ENCODE data around the gene SFPQ. TPM values are rescaled to one million over a fixed set of nuclear protein-coding genes. Genes with fewer than 3 reads are reported as not detected.

The SFPQ gene
- total RNA-seq, 2 experiments from 2014 or later = 350 to 389 TPM

DNA sequence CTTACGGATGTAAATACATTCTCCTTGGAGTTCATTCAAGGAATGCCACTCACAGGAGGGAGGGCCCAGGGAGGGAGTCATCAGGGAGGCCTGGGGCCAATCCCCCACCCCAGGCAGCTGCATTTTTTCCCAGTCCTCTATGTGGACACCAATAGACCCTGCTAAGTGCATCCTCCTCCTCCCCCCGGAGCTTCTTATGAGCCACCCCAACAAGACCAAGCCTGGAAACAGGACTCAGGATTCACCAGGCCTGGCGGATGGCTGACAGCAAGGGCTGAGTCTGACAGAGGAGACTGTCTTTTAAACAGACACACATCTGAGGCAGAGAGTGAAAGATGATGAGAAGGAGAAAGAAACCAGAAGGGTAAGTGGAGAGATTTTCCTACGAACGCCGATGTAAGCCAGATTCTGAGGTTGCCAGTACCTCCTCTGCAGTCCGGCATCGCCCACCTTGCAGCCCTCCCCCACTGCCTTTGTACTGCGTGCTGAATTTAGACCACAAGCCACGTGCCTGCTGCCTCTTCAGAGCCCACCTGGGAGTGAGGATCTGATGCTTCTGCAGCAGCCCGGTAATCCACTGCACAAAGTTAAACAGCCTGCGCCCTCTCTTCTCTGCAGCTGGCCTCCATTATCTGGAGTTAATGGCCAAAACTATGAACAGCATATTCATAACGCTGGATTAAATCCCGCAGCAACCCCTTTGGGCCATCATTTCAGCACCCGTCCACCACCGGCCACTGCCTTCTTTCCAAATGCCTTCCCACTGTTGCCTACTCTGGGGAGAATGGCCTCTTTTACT, 17.6 kb upstream of the SFPQ start:
- H3K9me3 Mint-ChIP-seq (ENCODE audit: low read depth) = no peaks in the 10 kb centered on the region
- intact Hi-C loops (cut with DNase I, micrococcal nuclease) = no loop called here
- ChIA-PET CTCF (no interaction called here), POLR2A (no interaction called here)
- no peak overlapping the region for H3K27ac Mint-ChIP-seq
- H3K4me3 Mint-ChIP-seq = no peak overlapping the region
- peaks cover 3% of the 10 kb centered on the region for H3K4me1 Mint-ChIP-seq
- H3K36me3 Mint-ChIP-seq (ENCODE audit: low read depth) = no peaks in the 10 kb centered on the region
- ATAC-seq (no peak), DNase-seq (no peak)
- H3K27me3 Mint-ChIP-seq = no peaks in the 10 kb centered on the region

DNA sequence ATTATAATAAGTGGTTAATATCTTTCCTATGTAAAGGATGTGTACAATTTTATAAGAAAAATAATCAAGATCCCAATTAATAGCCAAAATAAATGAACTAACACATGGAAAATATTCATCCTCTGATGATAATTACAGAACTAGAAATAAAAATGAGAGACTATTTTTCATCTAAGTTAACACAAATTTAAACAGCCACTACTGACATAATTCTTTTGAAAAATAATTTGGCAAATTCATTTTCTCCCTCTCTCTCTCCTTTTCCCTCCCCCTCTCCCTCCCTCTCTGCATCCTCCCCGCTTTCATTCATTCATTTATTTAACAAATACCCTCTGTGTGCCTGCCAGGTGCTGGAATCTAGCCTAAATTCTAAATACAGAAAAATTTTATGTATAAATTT, 10.3 kb upstream of the SFPQ start:
- CTCF ChIA-PET = interaction anchor here (0.6 to 1.8 kb wide), 4 partner anchors 11 to 248 kb away, joined by 3 to 7 read pairs (median 4); no protein-coding TSS in a partner anchor

DNA sequence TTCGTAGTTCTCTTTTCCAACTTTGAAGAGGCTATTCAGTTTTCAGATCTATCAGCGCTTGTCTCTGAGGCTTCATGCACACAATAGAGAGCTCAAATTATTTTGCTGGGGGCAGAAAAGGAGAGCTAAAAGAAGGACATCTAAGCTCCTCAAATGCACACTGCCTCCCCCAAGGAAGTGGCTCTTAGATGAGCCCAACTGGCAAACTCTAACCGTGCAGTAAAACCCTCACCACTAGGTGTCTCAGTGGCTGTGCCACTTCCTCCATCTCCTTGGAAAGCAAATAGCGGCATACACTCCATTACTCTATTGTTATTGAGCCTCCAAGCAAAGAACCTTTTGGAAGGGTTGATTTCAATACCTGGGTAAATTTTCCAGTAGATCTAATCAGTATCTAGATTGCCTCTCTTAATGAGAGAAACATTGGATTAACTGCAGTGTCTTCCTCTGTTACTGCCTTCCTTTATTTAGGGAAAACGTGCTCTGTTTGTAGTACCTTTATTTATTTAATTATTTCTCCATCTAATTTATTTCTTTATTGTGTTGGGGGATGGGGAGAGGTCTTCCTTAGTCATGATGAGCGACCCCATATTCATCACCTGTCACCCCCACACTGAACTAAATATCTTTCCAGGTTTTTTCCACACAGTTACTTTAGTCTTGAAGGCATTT, 9.2 kb upstream of the SFPQ start:
- Mint-ChIP-seq H3K27me3 (no peaks in the 10 kb centered on the region), H3K36me3 (ENCODE audit: low read depth) (no peaks in the 10 kb centered on the region), H3K9me3 (ENCODE audit: low read depth) (no peaks in the 10 kb centered on the region), H3K27ac (no peak overlapping the region), H3K4me1 (peaks cover 5% of the 10 kb centered on the region), H3K4me3 (no peak overlapping the region)
- CTCF ChIA-PET = interaction anchor here (0.5 to 1.8 kb wide), 29 partner anchors 9 to 1233 kb away, joined by 3 to 7 read pairs (median 3); partner anchors contain the start of genes SFPQ and SMIM12
- ATAC-seq = peak; percentile 100
- intact Hi-C loops (cut with DNase I, micrococcal nuclease) = loop anchor here (1.0 to 5.0 kb wide), 3 partner anchors 67 to 240 kb away; partner anchors contain the start of gene ZMYM4 (in 1 of the 2)
- peak; percentile 80 for DNase-seq
- POLR2A ChIA-PET = no interaction called here

More for the DNA sequence above, 10.3 kb upstream of the SFPQ start:
- ATAC-seq (no peak), DNase-seq (no peak)
- Mint-ChIP-seq H3K4me3 (no peak overlapping the region), H3K4me1 (peaks cover 5% of the 10 kb centered on the region), H3K36me3 (ENCODE audit: low read depth) (no peaks in the 10 kb centered on the region), H3K27me3 (no peaks in the 10 kb centered on the region), H3K27ac (no peak overlapping the region), H3K9me3 (ENCODE audit: low read depth) (no peaks in the 10 kb centered on the region)
- intact Hi-C loops (cut with DNase I, micrococcal nuclease) = loop anchor here in 1 of 2 experiments (2.0 to 5.0 kb wide), 2 partner anchors 66 to 239 kb away; partner anchors contain the start of gene ZMYM4
- POLR2A ChIA-PET = no interaction called here

DNA sequence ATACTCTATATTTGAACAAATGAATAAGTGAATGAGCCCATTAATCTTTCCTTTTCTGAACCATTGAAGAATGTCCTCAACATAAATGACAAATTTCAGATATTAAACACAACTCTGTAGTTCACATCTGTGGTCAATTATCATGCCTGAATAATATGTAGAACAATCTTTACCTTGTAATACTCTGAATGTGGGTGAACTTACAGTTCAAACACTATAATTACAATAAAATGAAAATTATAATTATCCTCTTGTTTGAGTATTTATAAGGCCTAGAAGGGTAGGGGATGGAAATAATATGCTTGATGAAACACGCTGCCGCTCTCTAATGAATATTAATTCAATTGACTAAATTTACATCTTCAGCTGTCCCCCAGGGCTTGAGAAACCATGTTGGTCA, 8.7 kb upstream of the SFPQ start:
- ATAC-seq (no peak), DNase-seq (no peak)
- POLR2A ChIA-PET = no interaction called here
- no peaks in the 10 kb centered on the region for H3K9me3 Mint-ChIP-seq (ENCODE audit: low read depth)
- H3K4me3 Mint-ChIP-seq = no peak overlapping the region
- intact Hi-C loops (cut with DNase I, micrococcal nuclease) = loop anchor here (1.0 to 5.0 kb wide), 3 partner anchors 67 to 241 kb away; partner anchors contain the start of gene ZMYM4 (in 1 of the 2)
- H3K4me1 Mint-ChIP-seq = peaks cover 5% of the 10 kb centered on the region
- CTCF ChIA-PET = interaction anchor here (0.5 to 1.8 kb wide), 24 partner anchors 9 to 618 kb away, joined by 3 to 7 read pairs (median 3); partner anchors contain the start of genes SFPQ and SMIM12
- no peaks in the 10 kb centered on the region for H3K27me3 Mint-ChIP-seq
- H3K27ac Mint-ChIP-seq = no peak overlapping the region
- no peaks in the 10 kb centered on the region for H3K36me3 Mint-ChIP-seq (ENCODE audit: low read depth)

DNA sequence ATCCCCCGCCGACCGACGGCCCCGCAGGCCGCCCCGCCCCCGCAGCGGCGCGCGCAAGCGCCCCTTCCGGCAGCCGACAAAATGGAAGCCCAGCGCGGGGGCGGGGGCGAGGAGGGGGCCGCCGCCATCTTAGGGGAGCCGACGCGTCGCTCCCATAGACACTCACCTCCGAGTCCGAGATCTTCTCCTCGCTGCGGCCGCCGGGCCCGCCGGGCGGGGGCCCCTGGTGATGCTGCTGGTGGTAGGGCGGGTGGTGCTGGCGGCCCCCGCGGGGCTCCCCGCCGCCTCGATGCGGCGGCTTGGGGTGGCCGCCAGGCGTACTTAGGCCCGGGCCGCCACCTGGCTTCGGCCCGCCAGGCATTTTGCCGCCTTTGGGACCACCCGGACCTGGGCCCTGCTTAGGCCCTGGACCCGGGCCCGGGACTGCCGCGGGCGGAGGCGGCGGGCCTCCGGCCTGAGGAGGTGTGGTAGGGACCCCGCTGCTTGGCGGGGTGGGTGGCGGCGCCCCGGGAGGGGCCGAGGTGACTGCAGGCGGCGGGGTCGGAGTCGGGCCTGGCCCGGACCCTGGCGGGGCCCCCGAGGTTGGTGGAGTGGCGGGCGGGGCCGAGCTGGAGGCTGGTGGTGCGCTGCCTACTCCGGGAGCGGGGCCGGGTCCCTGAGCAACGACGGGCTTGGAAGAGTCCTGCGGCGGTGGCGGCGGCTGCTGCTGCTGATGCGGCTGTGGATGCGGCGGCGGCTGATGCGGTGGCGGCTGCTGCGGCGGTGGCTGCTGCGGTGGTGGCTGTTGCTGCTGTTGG, 691 bp downstream of the SFPQ start:
- intact Hi-C loops (cut with DNase I, micrococcal nuclease) = loop anchor here (1.0 to 10.0 kb wide), 13 partner anchors 77 to 1263 kb away; partner anchors contain the start of genes SMIM12 (in 2 of the 2), AGO3 (in 1 of the 2), C1orf216 (in 1 of the 2) and KIAA0319L (in 1 of the 2)
- ATAC-seq = peak; percentile 35

DNA sequence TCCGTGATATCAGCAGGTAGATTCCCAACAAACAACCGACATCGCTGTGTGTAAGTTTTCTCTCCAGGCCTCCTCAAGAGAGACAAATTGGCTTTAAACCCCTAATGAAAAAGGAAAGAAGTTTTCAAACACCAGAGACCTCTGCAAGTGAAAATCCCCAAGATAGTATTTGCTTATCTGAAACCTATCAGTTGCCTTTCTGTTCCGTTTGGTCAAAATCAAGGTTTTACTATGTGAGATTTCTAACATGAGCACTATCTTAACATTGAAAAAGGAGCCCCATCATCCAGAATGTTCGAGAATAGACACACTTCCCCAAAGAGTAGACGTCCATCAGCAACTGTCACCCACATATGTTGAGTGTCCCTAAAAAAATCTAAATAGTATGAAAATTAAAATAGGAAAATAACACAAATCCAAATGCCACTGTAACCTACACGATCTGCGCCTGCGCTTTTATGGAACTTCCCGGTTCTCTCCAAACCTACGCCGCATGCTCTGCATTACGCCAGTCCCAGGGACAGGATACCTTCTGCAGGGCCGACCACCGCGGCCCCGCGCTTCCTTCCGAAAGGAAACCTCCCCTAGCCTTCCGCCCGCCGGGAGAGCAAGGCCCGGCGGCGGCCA, 1.4 kb downstream of the SFPQ start:
- H3K36me3 Mint-ChIP-seq (ENCODE audit: low read depth) = peaks cover 57% of the 10 kb centered on the region
- H3K27ac Mint-ChIP-seq = peak overlapping the region; percentile 90
- H3K4me1 Mint-ChIP-seq = peaks cover 48% of the 10 kb centered on the region
- no peaks in the 10 kb centered on the region for H3K27me3 Mint-ChIP-seq
- ChIA-PET POLR2A (interaction anchor here (0.7 to 2.3 kb wide), 2 partner anchors 10 to 332 kb away, joined by 5 to 23 read pairs; partner anchors contain the start of gene SMIM12), CTCF (interaction anchor here (1.4 kb wide), 1 partner anchor 10 kb away, joined by 3 read pairs; no protein-coding TSS in a partner anchor)
- intact Hi-C loops (cut with DNase I, micrococcal nuclease) = loop anchor here (1.0 to 10.0 kb wide), 13 partner anchors 77 to 1263 kb away; partner anchors contain the start of genes SMIM12 (in 2 of the 2), AGO3 (in 1 of the 2), C1orf216 (in 1 of the 2) and KIAA0319L (in 1 of the 2)
- ATAC-seq = no peak
- DNase-seq = no peak
- no peaks in the 10 kb centered on the region for H3K9me3 Mint-ChIP-seq (ENCODE audit: low read depth)
- H3K4me3 Mint-ChIP-seq = peak overlapping the region; percentile 90

More for the DNA sequence above, 691 bp downstream of the SFPQ start:
- Mint-ChIP-seq H3K27ac (peak overlapping the region; percentile 98), H3K4me1 (peaks cover 41% of the 10 kb centered on the region), H3K27me3 (no peaks in the 10 kb centered on the region), H3K4me3 (peak overlapping the region; percentile 90), H3K36me3 (ENCODE audit: low read depth) (peaks cover 49% of the 10 kb centered on the region), H3K9me3 (ENCODE audit: low read depth) (no peaks in the 10 kb centered on the region)
- ChIA-PET CTCF (interaction anchor here (0.6 to 1.5 kb wide), 3 partner anchors 10 to 581 kb away, joined by 3 to 6 read pairs (median 4); no protein-coding TSS in a partner anchor), POLR2A (interaction anchor here (0.8 to 1.6 kb wide), 6 partner anchors 11 to 577 kb away, joined by 3 to 7 read pairs (median 4); partner anchors contain the start of genes KIAA0319L, NCDN and ZMYM1)
- DNase-seq = peak; percentile 95

DNA sequence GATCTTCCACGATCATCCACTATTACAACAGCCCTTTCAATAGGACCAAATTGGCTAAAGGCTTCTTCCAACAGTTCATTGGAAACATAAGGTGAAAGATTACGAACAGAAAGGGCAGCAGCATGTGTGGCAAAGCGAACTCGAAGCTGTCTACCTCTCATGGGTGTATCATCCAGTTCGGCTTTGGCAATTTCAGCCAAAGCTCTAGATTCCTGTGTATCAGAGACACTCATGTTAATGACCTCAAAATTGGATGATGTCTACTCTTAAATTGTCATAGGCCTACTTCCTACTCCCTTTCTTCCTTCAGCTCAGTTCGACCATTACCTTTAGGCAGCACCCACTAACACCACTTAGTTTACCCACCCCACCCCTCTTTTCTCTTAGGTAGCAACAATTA, 2.2 kb downstream of the SFPQ start:
- ATAC-seq (no peak), DNase-seq (no peak)
- Mint-ChIP-seq H3K36me3 (ENCODE audit: low read depth) (peaks cover 63% of the 10 kb centered on the region), H3K4me1 (peaks cover 55% of the 10 kb centered on the region), H3K4me3 (peak overlapping the region; percentile 90), H3K9me3 (ENCODE audit: low read depth) (no peaks in the 10 kb centered on the region), H3K27me3 (no peaks in the 10 kb centered on the region), H3K27ac (peak overlapping the region; percentile 90)
- CTCF ChIA-PET = interaction anchor here (0.5 to 1.4 kb wide), 3 partner anchors 11 to 482 kb away, joined by 3 to 4 read pairs (median 3); no protein-coding TSS in a partner anchor
- POLR2A ChIA-PET = interaction anchor here (0.6 to 2.3 kb wide), 3 partner anchors 10 to 331 kb away, joined by 5 to 23 read pairs (median 8); partner anchors contain the start of gene SMIM12
- intact Hi-C loops (cut with DNase I, micrococcal nuclease) = loop anchor here (5.0 to 10.0 kb wide), 5 partner anchors 333 to 1264 kb away; partner anchors contain the start of genes KIAA0319L (in 1 of the 2), LSM10 (in 1 of the 2), MAP7D1 (in 1 of the 2) and NCDN (in 1 of the 2)

DNA sequence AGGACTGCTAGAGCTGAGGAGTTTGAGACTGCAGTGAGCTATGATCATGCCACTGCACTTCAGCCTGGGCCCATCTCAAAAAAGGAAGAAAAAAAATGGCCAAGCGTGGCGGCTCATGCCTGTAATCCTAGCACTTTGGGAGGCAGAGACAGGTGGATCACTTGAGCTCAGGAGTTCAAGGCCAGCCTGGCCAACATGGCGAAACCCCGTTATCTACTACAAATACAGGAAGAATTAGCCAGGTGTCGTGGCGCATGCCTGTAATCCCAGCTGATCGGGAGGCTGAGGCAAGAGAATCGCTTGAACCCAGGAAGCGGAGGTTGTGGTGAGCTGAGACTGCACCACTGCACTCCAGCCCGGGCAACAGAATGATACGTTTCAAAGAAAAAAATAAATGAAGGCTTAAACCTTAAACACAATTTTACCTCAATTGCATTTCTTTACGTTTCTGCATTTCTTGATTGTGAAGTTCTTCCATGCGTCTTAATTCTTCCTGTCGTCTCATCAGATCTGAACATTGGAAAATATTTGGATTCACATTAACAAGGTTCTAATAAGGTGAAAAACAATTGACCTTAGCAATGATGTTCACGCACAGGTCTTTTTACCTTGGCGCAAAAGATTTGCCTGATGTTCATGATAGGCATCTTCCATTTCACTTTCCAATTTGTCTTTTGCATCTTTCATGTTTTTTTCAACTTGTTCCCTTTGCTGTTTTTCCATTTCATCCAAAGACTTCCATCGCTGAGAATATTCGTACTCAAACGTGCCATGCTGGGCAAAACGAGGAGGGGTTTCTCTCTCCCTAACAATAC, 4.2 kb downstream of the SFPQ start:
- Mint-ChIP-seq H3K4me3 (peak overlapping the region; percentile 90), H3K9me3 (ENCODE audit: low read depth) (no peaks in the 10 kb centered on the region), H3K27me3 (no peaks in the 10 kb centered on the region), H3K4me1 (peaks cover 73% of the 10 kb centered on the region), H3K36me3 (ENCODE audit: low read depth) (peaks cover 83% of the 10 kb centered on the region), H3K27ac (peak overlapping the region; percentile 90)
- no peak for DNase-seq
- intact Hi-C loops (cut with DNase I, micrococcal nuclease) = loop anchor here (1.0 to 10.0 kb wide), 2 partner anchors 7 to 204 kb away; partner anchors contain the start of gene TMEM35B (in 1 of the 2)
- ChIA-PET CTCF (interaction anchor here (1.0 kb wide), 1 partner anchor 10 kb away, joined by 4 read pairs; no protein-coding TSS in a partner anchor), POLR2A (interaction anchor here (0.6 to 2.3 kb wide), 2 partner anchors 8 to 363 kb away, joined by 4 to 23 read pairs; no protein-coding TSS in a partner anchor)
- no peak for ATAC-seq

DNA sequence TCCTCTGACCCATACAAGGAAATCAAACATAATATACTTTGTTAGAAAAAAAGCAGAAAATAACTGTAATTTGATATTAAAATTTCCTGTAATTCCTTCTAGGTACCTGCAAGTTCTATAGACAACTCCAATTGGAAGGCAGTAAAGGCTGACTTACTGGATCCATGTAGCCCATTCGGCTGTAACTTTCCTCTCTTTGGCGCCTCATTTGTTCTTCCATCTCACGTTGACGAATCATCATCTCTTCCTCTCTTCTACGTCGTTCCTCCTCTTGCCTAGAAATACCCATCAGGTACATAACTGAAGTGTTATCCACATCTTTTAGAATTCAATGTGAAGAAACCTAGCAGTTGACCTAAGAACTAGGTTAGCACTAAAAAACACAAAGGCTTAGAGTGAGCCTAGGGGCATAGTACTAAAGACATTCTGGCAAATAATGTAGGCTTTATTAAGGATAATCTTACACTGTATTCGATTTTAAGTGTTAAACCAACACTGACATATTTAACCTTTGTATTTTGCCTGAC, 5.1 kb downstream of the SFPQ start:
- intact Hi-C loops (cut with DNase I, micrococcal nuclease) = loop anchor here in 1 of 2 experiments (10.0 kb wide), 1 partner anchor 203 kb away; the partner anchor contains the start of gene TMEM35B
- H3K27me3 Mint-ChIP-seq = no peaks in the 10 kb centered on the region
- H3K4me3 Mint-ChIP-seq = peak overlapping the region; percentile 90
- ChIA-PET CTCF (interaction anchor here (1.0 kb wide), 1 partner anchor 9 kb away, joined by 4 read pairs; no protein-coding TSS in a partner anchor), POLR2A (interaction anchor here (0.6 kb wide), 1 partner anchor 364 kb away, joined by 4 read pairs; no protein-coding TSS in a partner anchor)
- DNase-seq = no peak
- H3K27ac Mint-ChIP-seq = peak overlapping the region; percentile 55
- peaks cover 90% of the 10 kb centered on the region for H3K36me3 Mint-ChIP-seq (ENCODE audit: low read depth)
- H3K4me1 Mint-ChIP-seq = peaks cover 80% of the 10 kb centered on the region
- no peaks in the 10 kb centered on the region for H3K9me3 Mint-ChIP-seq (ENCODE audit: low read depth)
- ATAC-seq = no peak

Data from activated CD4-positive, alpha-beta T cell treated with anti-CD3 and anti-CD28 coated beads for 36 hours (primary cell).